Measurements from ENCODE around the gene PLAC9. TPM values are rescaled to one million over a fixed set of nuclear protein-coding genes. Genes with fewer than 3 reads are reported as not detected.
A peak's percentile ranks its signal among the peaks of the same experiment; 100 is the strongest.

PLAC9 gene
- total RNA-seq, 1 donor from 2014 or later, result not detected

DNA sequence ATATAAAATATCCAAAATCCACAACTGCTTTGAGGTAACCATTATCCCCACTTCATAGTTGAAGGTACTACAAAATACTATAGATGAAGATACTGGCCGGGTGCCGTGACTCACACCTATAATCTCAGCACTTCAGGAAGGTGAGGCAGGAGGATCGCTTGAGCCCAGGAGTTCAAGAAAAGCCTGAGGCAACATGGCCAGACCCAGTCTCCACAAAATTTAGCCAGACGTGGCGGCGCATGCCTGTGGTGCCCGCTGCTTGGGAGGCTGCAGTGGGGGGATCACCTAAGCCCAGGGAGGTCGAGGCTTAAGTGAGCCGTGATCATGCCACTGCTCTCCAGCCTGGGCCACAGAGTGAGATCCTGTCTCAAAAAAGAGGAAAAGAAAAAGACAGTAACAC, 32.4 kb upstream of the PLAC9 start:
- no peak overlapping the region for H3K4me3 Mint-ChIP-seq
- Histone ChIP-seq H3K27me3 (no peaks in the 10 kb centered on the region), H3K9ac (no peak overlapping the region), H3K4me2 (no peak overlapping the region), H3K4me3 (no peak overlapping the region), H2AFZ (replicated peaks) (no peak overlapping the region), H3K36me3 (no peaks in the 10 kb centered on the region), H3K79me2 (ENCODE audit: low read depth) (no peaks in the 10 kb centered on the region), H3K9me3 (ENCODE audit: low read depth) (no peaks in the 10 kb centered on the region), H3K27ac (no peak overlapping the region), H3F3A (ENCODE audit: low read depth) (no peaks in the 10 kb centered on the region), H4K20me1 (ENCODE audit: low read depth) (no peaks in the 10 kb centered on the region), H3K4me1 (peaks cover under 1% of the 10 kb centered on the region)
- TF ChIP-seq, protein P1, sequence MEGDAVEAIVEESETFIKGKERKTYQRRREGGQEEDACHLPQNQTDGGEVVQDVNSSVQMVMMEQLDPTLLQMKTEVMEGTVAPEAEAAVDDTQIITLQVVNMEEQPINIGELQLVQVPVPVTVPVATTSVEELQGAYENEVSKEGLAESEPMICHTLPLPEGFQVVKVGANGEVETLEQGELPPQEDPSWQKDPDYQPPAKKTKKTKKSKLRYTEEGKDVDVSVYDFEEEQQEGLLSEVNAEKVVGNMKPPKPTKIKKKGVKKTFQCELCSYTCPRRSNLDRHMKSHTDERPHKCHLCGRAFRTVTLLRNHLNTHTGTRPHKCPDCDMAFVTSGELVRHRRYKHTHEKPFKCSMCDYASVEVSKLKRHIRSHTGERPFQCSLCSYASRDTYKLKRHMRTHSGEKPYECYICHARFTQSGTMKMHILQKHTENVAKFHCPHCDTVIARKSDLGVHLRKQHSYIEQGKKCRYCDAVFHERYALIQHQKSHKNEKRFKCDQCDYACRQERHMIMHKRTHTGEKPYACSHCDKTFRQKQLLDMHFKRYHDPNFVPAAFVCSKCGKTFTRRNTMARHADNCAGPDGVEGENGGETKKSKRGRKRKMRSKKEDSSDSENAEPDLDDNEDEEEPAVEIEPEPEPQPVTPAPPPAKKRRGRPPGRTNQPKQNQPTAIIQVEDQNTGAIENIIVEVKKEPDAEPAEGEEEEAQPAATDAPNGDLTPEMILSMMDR (IDR thresholded peaks at IDR 0.05), result no peak
- TF ChIP-seq EZH2 (IDR thresholded peaks at IDR 0.05) (no peak), EZH2phosphoT487 (IDR thresholded peaks at IDR 0.05) (no peak)
- no peak overlapping the region for H3K27ac Mint-ChIP-seq
- no peaks in the 10 kb centered on the region for H3K36me3 Mint-ChIP-seq
- no peaks in the 10 kb centered on the region for H3K27me3 Mint-ChIP-seq (ENCODE audit: insufficient read depth, low read depth)
- DNase-seq (ENCODE audit: low spot score), result no peak
- peaks cover 3% of the 10 kb centered on the region for H3K4me1 Mint-ChIP-seq
- no peaks in the 10 kb centered on the region for H3K9me3 Mint-ChIP-seq

DNA sequence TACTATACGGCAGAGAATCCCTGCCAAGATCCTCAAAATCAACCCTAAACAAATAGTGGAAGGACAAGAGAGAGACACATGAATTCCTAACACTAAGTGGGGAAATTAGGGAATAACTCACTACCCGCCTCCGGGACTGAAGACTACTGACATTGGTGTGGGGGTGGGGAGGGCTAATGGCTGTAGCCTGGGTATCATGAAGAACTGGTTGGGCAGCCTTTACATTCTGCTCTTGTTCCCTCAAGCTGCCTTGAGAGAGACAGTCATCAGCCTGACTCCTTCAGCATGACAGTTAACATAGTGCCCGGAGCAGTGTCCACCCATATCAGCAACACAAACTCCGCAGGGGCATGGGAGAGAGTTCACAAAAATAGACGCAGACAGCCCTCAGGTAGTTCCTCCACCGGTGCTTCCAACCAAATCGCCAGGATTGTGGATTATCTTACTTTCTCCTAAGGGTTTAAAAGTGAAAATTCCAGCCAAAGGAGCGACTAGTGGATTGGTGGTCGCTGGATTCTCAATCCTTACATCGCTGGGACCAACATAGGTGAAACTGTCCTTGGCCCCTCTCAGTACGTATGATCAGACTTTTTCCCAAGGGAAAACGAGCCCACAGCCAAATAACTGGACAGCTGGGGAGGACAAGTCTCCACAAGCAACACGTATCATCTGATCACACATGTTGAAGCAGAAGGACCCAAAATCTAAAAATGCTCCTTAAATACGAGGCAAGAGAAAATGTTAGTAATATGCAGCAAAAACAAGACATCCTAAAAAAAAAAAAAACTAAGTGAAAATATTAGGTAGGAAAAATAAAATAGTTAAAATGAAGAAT, 31.5 kb upstream of the PLAC9 start:
- Histone ChIP-seq H3K4me2 (no peak overlapping the region), H3K27ac (no peak overlapping the region), H2AFZ (replicated peaks) (no peak overlapping the region), H3K4me3 (no peak overlapping the region), H3K79me2 (ENCODE audit: low read depth) (no peaks in the 10 kb centered on the region), H3K27me3 (no peaks in the 10 kb centered on the region), H3K4me1 (peaks cover 9% of the 10 kb centered on the region), H3K9me3 (ENCODE audit: low read depth) (no peaks in the 10 kb centered on the region), H3F3A (ENCODE audit: low read depth) (no peaks in the 10 kb centered on the region), H3K36me3 (no peaks in the 10 kb centered on the region), H3K9ac (no peak overlapping the region), H4K20me1 (ENCODE audit: low read depth) (no peaks in the 10 kb centered on the region)
- TF ChIP-seq EZH2phosphoT487 (IDR thresholded peaks at IDR 0.05), result no peak
- TF ChIP-seq, protein P1 (IDR thresholded peaks at IDR 0.05), result no peak
- no peak for TF ChIP-seq EZH2 (IDR thresholded peaks at IDR 0.05)
- Mint-ChIP-seq H3K27ac (no peak overlapping the region), H3K9me3 (no peaks in the 10 kb centered on the region), H3K4me3 (no peak overlapping the region), H3K36me3 (no peaks in the 10 kb centered on the region), H3K27me3 (ENCODE audit: insufficient read depth, low read depth) (no peaks in the 10 kb centered on the region), H3K4me1 (peaks cover 5% of the 10 kb centered on the region)
- no peak for DNase-seq (ENCODE audit: low spot score)

DNA sequence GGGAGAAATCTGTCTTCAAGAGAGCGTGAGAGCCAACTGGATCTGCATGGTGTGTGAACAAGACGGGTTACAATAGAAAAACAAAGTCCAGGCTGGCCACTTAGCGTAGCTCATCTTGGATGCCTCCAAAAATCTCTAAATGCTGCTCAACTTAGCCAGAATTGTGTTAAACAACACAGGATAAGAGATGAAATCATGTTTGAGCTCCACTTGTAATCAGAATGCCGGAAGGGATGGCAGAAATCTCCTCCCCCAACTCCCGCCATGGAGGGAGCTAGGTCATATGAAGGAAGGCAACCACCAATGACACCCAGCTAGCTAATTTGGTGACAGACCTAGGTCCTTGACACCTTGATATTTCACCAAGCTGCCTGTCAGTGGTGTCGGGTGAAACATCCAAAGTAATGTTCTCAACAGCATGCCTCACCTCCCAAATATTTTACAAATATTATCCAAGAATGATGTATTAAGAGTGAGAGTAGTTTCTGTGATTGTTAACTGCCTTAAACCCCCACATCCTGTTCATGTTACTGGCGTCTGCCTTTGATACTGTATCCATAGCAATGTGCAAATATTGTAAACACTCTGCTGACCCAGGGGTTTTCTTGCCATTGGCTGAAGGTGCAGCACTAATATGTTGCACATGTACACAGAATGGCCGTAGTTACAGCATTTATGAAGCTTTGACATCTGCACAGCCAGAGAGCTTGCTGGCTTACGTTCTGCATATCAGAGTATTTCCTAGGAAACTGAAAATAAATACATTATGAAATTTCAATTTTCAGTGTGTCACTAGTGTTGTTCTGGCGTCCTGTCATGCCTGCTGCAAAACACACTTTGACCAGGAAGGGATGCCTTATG, 28.2 kb upstream of the PLAC9 start:
- H3F3A ChIP-seq (ENCODE audit: low read depth), result no peaks in the 10 kb centered on the region
- Mint-ChIP-seq H3K36me3 (no peaks in the 10 kb centered on the region), H3K27me3 (ENCODE audit: insufficient read depth, low read depth) (no peaks in the 10 kb centered on the region), H3K4me3 (no peak overlapping the region), H3K4me1 (peaks cover 5% of the 10 kb centered on the region), H3K27ac (peak overlapping the region; percentile 53), H3K9me3 (peaks cover 19% of the 10 kb centered on the region)
- H3K27ac ChIP-seq, result no peak overlapping the region
- H3K79me2 ChIP-seq (ENCODE audit: low read depth), result no peaks in the 10 kb centered on the region
- DNase-seq (ENCODE audit: low spot score), result no peak
- H3K4me2 ChIP-seq, result no peak overlapping the region
- H2AFZ ChIP-seq (replicated peaks), result no peak overlapping the region
- no peaks in the 10 kb centered on the region for H3K36me3 ChIP-seq
- no peaks in the 10 kb centered on the region for H3K9me3 ChIP-seq (ENCODE audit: low read depth)
- H3K4me1 ChIP-seq, result peaks cover 9% of the 10 kb centered on the region
- no peak overlapping the region for H3K9ac ChIP-seq
- TF ChIP-seq EZH2 (IDR thresholded peaks at IDR 0.05) (no peak), EZH2phosphoT487 (IDR thresholded peaks at IDR 0.05) (no peak)
- TF ChIP-seq, protein P1 (IDR thresholded peaks at IDR 0.05), result no peak
- no peak overlapping the region for H3K4me3 ChIP-seq
- no peaks in the 10 kb centered on the region for H3K27me3 ChIP-seq
- H4K20me1 ChIP-seq (ENCODE audit: low read depth), result no peaks in the 10 kb centered on the region

All from neural progenitor cell (in vitro differentiated cells).